HG03571 (cell line): ENCODE data around the gene C11orf24.
A peak's percentile ranks its signal among the peaks of the same experiment; 100 is the strongest.
"Not testable (repeated sequence)": the region's sequence is repeated elsewhere in the genome, so short reads cannot be mapped to it uniquely, and the experiment has no call there.

Experiments used
- ATAC-seq: cut with Tn5 transposase; IDR thresholded peaks from one replicate; pipeline ENCODE4 v1.9.1; 2021; ENCODE audit not compliant: unreplicated experiment

C11orf24 gene

GRCh38 chr11:68299517-68299879 is 27.7 kb upstream of the C11orf24 start:
- ATAC-seq: not testable (repeated sequence)

DNA sequence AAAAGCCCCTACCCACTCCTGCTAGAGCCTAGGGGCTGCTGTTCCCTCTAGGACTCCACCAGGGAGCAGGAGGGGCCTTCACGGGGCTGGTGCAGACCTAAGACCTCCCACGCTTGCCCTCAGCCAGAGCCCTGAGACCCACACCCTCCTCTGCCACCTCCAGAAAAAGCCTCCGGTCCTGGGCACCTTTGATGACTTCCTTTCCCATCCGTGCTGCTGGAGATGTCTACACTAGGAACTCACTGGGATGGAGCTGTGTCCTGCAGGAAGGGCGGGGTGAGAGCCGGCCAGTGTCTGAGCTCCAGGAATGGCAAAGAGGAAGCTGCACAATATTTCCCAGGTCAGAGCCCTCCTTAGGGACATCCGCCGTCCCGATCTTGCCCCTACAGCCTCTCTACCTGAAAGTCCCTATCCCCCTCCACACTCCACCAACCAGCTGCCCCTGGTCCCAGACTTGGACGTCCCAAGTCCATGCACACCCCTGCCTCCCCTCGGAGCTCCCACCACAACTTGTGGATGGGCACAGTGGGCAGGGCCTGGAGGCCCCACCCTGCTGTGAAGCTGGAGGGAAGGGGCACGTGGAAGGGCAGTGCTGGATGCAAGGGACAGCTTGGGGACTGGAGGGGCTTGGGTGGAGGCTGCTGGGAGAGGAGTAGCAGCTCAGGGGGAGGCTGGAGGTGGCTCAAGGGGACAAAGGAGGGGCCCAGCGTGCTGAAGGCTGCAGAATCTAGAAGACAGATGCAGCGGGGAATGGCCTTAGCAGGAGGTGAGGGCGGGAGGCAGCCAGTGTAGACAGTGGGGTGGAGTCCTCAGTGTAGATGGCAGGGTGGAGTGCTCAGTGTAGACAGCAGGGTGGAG is 27.1 kb upstream of the C11orf24 start:
- no peak for ATAC-seq

DNA sequence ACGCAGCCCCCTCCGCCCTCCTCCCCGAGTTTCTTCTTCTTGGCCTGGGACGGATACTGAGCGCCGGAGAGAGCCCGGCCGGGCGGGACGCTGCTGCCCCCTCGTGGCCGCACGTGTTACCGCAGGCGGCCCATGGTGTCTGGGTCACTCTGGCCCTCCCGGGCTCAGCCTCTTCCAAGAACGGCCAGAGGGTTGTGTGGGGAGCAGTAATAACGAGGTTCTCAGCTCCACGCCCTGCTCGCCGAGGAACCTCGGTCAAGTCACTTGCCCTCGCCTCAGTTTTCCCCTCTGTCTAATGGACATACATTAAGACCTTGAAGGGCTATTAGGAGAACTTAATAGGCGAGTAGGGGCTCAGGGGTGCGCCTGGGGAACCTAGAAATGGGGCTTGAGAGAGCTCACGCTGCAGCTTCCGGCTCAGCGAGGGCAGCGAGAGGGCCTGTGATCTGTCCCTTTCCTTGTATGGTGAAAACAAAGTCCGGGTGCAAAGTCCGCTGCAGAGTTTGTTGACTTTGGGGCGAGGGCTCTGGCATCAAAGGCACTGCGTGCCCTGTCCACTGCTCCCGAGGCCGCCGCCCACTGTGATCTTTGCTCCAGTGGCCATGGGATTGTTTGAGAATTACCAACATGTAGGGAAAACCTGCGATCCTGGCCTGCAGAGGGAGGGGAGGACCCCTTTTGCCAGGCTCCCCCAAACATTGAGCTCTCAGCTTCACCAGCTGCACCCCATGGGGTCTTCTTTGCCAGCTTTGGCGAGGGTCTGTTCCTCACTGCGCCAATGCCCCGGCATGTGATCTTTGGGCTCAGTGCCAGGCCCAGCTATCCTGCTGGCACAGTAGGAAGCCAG is 26.3 kb upstream of the C11orf24 start:
- ATAC-seq: peak; percentile 57

DNA sequence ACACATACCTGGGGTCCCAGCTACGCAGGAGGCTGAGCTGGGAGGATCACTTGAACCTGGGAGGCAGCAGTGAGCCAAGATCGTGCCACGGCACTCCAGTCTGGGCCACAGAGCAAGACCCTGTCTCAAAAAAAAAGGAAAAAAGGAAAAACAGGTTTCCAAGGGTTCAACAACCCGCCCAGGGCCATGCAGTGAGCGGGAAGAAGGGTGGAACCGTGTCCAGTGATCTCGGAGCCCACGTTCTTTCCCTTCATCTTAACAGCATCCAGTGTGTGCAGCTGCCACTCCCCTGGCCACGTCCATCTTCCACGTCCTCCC is 25.7 kb upstream of the C11orf24 start:
- ATAC-seq: no peak

- ATAC-seq: no peak
Observed at GRCh38 chr11:68297052-68297378, 25.2 kb upstream of the C11orf24 start.

GRCh38 chr11:68296344-68297051 is 24.7 kb upstream of the C11orf24 start:
- no peak for ATAC-seq

DNA sequence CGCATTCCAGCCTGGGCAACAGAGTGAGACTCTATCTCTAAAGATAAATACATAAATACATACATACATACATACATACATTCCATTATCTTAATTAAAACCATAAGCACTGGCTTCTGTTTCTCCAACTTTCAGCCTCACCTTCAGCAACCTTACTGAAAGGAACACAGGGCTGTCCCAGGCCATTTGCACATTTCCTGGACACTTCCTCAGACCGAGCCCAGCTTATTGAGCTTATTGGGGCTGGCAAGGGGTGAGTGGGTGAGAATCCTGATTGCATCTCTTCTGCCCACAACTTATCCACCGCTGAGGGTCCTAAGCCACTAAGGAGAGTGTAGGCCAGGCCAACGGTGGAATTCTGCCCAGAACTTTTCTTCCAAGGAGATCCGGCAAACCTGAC is 24.2 kb upstream of the C11orf24 start:
- ATAC-seq: no peak

GRCh38 chr11:68295271-68295670 is 23.5 kb upstream of the C11orf24 start:
- ATAC-seq: no peak

DNA sequence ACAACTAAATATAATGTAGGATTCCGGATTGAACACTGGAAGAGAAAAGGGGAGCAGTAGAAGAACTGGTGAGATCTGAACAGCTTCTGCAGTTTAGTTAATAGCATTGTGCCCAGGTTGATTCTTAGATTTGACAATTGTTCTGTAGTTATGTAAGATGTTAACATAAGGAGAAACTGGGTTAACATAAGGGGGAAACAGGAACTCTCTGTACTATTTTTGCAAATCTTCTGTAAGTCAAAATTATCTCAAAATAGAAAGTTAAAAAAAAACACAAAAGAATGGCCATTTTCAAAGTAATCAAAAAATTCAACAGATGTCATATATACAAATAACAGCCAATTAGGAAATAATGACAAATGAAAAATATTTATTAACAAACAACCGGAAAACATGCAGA is 21.9 kb upstream of the C11orf24 start:
- ATAC-seq: no peak

DNA sequence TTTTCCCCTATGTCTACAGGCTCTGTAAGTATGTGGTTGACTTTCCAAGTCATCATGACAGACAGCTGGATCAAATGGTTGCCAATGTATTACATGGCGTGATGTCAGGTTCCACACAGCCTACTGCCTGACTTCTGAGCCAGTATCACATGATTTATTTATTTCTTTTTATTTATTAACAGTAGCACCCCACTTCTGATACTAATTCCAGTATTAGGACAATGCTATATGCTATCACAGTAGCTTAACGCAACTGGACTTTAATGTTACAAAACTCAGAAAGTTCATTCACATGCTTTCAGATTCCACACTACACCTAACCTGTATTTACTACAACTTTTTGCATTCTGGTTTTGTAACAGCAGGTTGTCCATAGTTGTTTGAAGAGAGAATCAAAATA is 17.7 kb upstream of the C11orf24 start:
- no peak for ATAC-seq

- no peak for ATAC-seq
Observed at GRCh38 chr11:68287419-68287818, 15.6 kb upstream of the C11orf24 start.

DNA sequence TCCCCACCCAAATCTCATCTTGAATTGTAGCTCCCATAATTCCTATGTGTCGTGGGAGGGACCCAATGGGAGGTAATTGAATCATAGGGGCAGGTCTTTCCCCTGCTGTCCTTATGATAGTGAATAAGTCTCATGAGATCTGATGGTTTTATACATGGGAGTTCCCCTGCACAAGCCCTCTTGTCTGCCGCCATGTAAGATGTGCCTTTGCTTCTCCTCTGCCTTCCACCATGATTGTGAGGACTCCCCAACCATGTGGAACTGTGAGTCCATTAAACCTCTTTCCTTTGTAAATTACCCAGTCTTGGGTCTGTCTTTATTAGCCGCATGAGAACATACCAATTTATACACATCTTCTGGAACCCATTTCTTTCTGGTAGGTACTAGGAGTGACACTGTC is 12.8 kb upstream of the C11orf24 start:
- not testable (repeated sequence) for ATAC-seq

- no peak for ATAC-seq
Observed at GRCh38 chr11:68282861-68283230, 11.1 kb upstream of the C11orf24 start.

DNA sequence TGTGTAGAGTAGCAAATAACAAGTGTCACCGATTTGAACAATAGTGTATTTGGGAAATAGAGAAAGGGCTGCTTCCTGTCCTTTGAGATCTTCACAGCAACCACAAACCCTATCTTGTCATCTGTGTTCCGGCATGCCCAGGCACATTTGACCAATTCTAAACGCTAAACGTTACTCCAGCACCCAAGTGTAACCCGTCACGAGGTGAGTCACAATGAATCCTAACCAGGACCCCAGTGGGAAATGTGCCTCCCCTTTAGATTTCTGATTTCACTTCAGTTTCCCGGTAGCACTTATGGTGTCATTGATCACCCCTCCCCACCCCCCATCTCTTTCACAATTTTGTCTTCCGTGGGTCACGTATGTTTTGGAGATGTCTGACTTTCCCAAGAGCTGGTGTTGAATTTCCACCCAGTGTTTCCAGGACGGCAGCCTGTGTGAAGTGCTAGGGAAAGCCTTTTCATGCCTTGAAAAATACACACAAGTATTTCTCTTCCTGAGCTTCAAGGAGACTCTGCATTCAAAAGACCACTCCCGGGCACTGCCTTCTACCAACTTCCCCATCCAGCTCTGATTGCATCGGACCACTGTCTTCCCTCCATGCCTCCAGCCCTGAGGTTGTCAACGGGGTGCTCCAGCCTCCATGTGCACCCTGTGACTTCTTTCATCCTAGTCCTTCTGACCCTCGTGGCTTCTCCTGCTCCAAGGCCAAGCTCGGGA is 10.5 kb upstream of the C11orf24 start:
- ATAC-seq: no peak

DNA sequence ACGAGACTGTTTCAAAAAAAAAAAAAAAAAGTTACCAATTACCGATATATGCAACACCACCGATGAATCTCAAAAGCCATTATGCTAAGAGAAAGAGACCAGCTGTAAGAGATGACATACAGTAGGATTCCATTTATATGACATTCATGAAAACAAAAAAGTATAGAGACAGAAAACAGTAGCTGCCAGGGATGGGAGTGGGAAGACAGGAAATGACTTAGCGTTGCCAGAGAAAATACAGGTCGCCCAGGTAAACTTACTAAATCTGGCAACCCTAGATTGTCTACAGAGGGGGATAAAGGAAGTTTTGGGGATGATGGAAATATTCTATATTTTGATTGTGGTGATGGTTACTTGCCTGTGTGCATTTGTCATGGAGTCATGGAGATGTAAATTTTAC is 7.9 kb upstream of the C11orf24 start:
- no peak for ATAC-seq

- no peak for ATAC-seq
Observed at GRCh38 chr11:68276861-68277260, 5.1 kb upstream of the C11orf24 start.

GRCh38 chr11:68275721-68276507 is 4.1 kb upstream of the C11orf24 start:
- ATAC-seq: no peak

DNA sequence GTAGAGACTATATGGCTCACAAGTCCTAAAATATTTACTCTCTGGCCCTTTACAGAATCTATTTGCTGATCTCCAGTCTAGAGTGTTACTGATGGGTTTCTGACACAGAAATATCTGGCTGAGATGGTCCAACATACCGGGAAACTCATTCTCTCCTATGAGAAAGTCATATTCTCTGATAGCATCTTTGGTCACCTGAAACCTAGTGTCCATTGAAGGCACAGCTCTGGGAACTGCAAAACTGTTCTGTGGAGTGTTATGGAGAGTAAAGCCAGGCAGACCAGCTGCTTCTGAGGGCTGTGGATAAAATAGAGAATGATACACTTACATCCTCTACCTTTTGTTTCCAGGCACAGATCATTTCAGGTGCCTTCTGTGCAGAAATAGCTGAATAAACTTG is 2.5 kb upstream of the C11orf24 start:
- ATAC-seq: no peak

DNA sequence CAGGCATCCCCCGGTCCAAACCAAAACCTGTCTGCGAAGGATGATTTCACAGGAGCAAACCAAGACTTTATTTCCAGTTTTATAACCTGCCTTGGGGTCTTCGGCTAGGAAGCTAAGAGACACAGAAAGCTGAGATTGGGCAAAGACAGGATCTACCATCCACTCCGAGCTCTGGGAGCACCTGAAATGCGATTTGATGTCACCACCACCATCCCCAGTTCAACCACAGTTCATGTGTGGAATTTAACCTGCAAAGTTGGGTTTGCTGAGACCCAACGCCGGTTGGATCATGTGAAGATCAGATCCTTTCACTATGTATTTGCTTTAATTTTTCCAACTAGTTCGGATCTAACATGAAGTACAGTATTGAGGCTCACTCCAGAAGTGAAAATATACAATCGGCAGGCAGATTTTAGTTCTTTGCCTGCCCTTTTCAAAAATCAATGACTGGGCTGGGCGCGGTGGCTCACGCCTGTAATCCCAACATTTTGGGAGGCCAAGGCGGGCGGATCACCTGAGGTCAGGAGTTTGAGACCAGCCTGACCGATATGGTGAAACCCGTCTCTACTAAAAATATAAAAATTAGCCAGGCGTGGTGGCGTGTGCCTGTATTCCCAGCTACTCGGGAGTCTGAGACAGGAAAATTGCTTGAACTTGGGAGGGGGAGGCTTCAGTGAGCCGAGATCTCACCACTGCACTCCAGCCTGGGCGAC is 1.4 kb upstream of the C11orf24 start:
- no peak for ATAC-seq
